NB4 (cell line): ENCODE data around the gene KIDINS220.
A peak's percentile ranks its signal among the peaks of the same experiment; 100 is the strongest.

Experiments used
- DNase-seq: peaks from one replicate; pipeline ENCODE4 v3.0.0; 2010; ENCODE audit warnings: low read depth
- H3K4me3 ChIP-seq: one replicate; pipeline ENCODE4 v1.5.1; 2011; ENCODE audit warnings: mild to moderate bottlenecking, low read depth, low read length, moderate library complexity
- CTCF ChIP-seq: IDR thresholded peaks from one replicate; pipeline ENCODE4 v1.5.1; 2012; ENCODE audit warnings: low read depth, low read length
- MAX ChIP-seq: IDR thresholded peaks from 2 replicates; pipeline ENCODE4 v1.6.1; 2011; ENCODE audit warnings: low read depth, low read length
- MYC ChIP-seq: IDR thresholded peaks from 2 replicates; pipeline ENCODE4 v1.6.1; 2011; ENCODE audit warnings: low read depth, low read length
- POLR2A ChIP-seq: IDR thresholded peaks from 2 replicates; pipeline ENCODE4 v1.6.1; 2011; ENCODE audit warnings: mild to moderate bottlenecking; ENCODE audit not compliant: insufficient read length; ENCODE audit errors: extremely low read depth

KIDINS220 gene

GRCh38 chr2:8817221-8817620 is 20.2 kb downstream of the KIDINS220 start:
- no peak overlapping the region for H3K4me3 ChIP-seq
- DNase-seq, result no peak
- no peak for TF ChIP-seq MYC
- TF ChIP-seq POLR2A, result no peak
- TF ChIP-seq MAX, result no peak
- no peak for TF ChIP-seq CTCF

- TF ChIP-seq CTCF (no peak), MYC (no peak), POLR2A (no peak), MAX (no peak)
- H3K4me3 ChIP-seq, result no peak overlapping the region
- DNase-seq, result no peak
Observed at GRCh38 chr2:8806885-8807704, 30.3 kb downstream of the KIDINS220 start.

GRCh38 chr2:8805278-8806210 is 31.9 kb downstream of the KIDINS220 start:
- no peak overlapping the region for H3K4me3 ChIP-seq
- no peak for DNase-seq
- no peak for TF ChIP-seq MYC
- TF ChIP-seq CTCF, result no peak
- TF ChIP-seq POLR2A, result no peak
- TF ChIP-seq MAX, result no peak

- peak; percentile 10 for DNase-seq
- H3K4me3 ChIP-seq, result no peak overlapping the region
- no peak for TF ChIP-seq MYC
- no peak for TF ChIP-seq MAX
- no peak for TF ChIP-seq CTCF
- TF ChIP-seq POLR2A, result no peak
Observed at GRCh38 chr2:8803658-8804379, 33.6 kb downstream of the KIDINS220 start.

- H3K4me3 ChIP-seq, result no peak overlapping the region
- no peak for TF ChIP-seq MAX
- no peak for TF ChIP-seq MYC
- TF ChIP-seq POLR2A, result no peak
- no peak for TF ChIP-seq CTCF
- no peak for DNase-seq
Observed at GRCh38 chr2:8802741-8803140, 34.7 kb downstream of the KIDINS220 start.
